PC-3 (cell line): ENCODE data around the gene LTBP1. TPM values are rescaled to one million over a fixed set of nuclear protein-coding genes. Genes with fewer than 3 reads are reported as not detected.
A peak's percentile ranks its signal among the peaks of the same experiment; 100 is the strongest.

ENCODE experiments used
- ATAC-seq: fragments of 200-7000 bp; cut with Tn5 transposase; 2 replicates; pipeline ENCODE4 v1.9.1; 2020; ENCODE audit warnings: mild to moderate bottlenecking, moderate library complexity
- BruUV-seq: library from RNA; stranded (reverse); fragments of 400-500 nt; replicated peaks from 2 replicates; lab custom pipeline; 2021; lab: Mats Ljungman, UMichigan
- CTCF ChIA-PET: fragments of 300-600 bp; sonication (Branson Sonifier 250); formaldehyde crosslinking; loops from one replicate; lab custom pipeline; 2022; ENCODE audit warnings: antibody characterized with exemption; lab: Charles Lee
- POLR2A ChIA-PET: fragments of 300-600 bp; sonication (Branson Sonifier 250); formaldehyde crosslinking; loops from one replicate; lab custom pipeline; 2022; ENCODE audit warnings: antibody characterized with exemption; ENCODE audit not compliant: unreplicated experiment; lab: Charles Lee
- DNase-seq: peaks from one replicate; pipeline ENCODE4 v3.0.0-alpha.2; 2015
- H2AFZ ChIP-seq: fragments of 300-600 bp; sonication (generic); 2 replicates; pipeline ENCODE4 v1.6.0; 2016; ENCODE audit warnings: antibody characterized with exemption, low read length
- H3F3A ChIP-seq: fragments of 300-600 bp; sonication (generic); one replicate; pipeline ENCODE4 v1.6.0; 2017; ENCODE audit warnings: antibody characterized with exemption, low read length, control low read depth, mild to moderate bottlenecking; ENCODE audit not compliant: unreplicated experiment
- H3K27ac ChIP-seq: fragments of 300-600 bp; sonication (generic); 2 replicates; pipeline ENCODE4 v1.5.1; 2016; ENCODE audit warnings: mild to moderate bottlenecking, low read length
- H3K27me3 ChIP-seq: fragments of 300-600 bp; sonication (generic); 2 replicates; pipeline ENCODE4 v1.6.1; 2016; ENCODE audit warnings: low read length, mixed read lengths
- H3K36me3 ChIP-seq: fragments of 300-600 bp; sonication (generic); 2 replicates; pipeline ENCODE4 v1.6.1; 2016; ENCODE audit warnings: low read depth, mixed run types, low read length, mixed read lengths
- H3K4me1 ChIP-seq: fragments of 300-600 bp; sonication (generic); 2 replicates; pipeline ENCODE4 v1.5.1; 2016; ENCODE audit warnings: low read length; ENCODE audit not compliant: insufficient read depth
- H3K4me2 ChIP-seq: fragments of 300-600 bp; sonication (generic); 2 replicates; pipeline ENCODE4 v1.6.0; 2016; ENCODE audit warnings: low read length
- H3K4me3 ChIP-seq: fragments of 300-600 bp; sonication (generic); 2 replicates; pipeline ENCODE4 v1.5.1; 2016; ENCODE audit warnings: mild to moderate bottlenecking, low read length, mixed read lengths
- H3K79me2 ChIP-seq: fragments of 300-600 bp; sonication (generic); 2 replicates; pipeline ENCODE4 v1.6.1; 2017; ENCODE audit warnings: low read length, mixed read lengths
- H3K9ac ChIP-seq: fragments of 300-600 bp; sonication (generic); 2 replicates; pipeline ENCODE4 v1.6.0; 2016; ENCODE audit warnings: mild to moderate bottlenecking, low read length
- H3K9me2 ChIP-seq: fragments of 300-600 bp; sonication (generic); replicated peaks from 2 replicates; pipeline ENCODE4 v1.6.1; 2016; ENCODE audit warnings: mixed run types, low read length, mixed read lengths
- H3K9me3 ChIP-seq: fragments of 300-600 bp; sonication (generic); 2 replicates; pipeline ENCODE4 v1.6.1; 2016; ENCODE audit warnings: low read length, mixed read lengths
- H4K20me1 ChIP-seq: fragments of 300-600 bp; sonication (generic); 2 replicates; pipeline ENCODE4 v1.6.1; 2016; ENCODE audit warnings: low read length, mixed read lengths
- EZH2 ChIP-seq: fragments of 300-600 bp; sonication (generic); IDR thresholded peaks from one replicate; pipeline ENCODE4 v1.6.1; 2017; ENCODE audit warnings: antibody characterized with exemption, mild to moderate bottlenecking, low read length; ENCODE audit not compliant: unreplicated experiment
- EZH2phosphoT487 ChIP-seq: fragments of 300-600 bp; sonication (generic); IDR thresholded peaks from 2 replicates; pipeline ENCODE4 v1.6.1; 2018; ENCODE audit warnings: mild to moderate bottlenecking, antibody characterized with exemption, low read length, borderline replicate concordance
- intact Hi-C: fragments of 100-400 bp; cut with micrococcal nuclease; formaldehyde crosslinking; loops from 2 replicates; pipeline ENCODE4 v1.9.0; 2023
- total RNA-seq: library from RNA; depleted of rRNA; stranded (reverse); fragments of >200 nt; gene quantifications from 2 replicates; pipeline ENCODE4 v1.2.3, GENCODE V29; 2014
- TF ChIP-seq, protein P1 (sequence below): fragments of 300-600 bp; sonication (generic); conservative IDR thresholded peaks from 2 replicates; pipeline ENCODE4 v1.5.1; 2017; ENCODE audit warnings: antibody characterized with exemption, low read depth, mild to moderate bottlenecking, low read length

The LTBP1 gene
- total RNA-seq, 1 experiment from 2014 or later: 45.9 TPM

DNA sequence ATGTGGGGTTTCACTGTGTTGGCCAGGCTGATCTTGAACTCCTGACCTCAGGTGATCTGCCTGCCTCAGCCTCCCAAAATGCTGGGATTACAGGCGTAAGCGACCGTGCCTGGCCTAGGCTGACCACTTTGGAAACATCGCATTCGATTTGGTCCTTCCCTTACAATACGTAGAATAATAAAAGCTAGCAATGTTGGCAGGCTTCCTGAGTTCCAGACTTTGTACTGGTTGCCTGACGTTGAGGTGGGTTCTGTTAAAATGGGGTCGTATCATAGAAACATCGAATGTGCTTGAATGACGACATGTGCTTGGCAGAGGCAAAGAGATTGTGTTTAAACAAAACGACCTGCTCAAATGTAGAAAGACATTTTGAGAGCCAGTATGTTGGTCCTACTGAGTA, 56.1 kb downstream of the LTBP1 start:
- H3K9me2 ChIP-seq: no peaks in the 10 kb centered on the region
- ATAC-seq (no peak), DNase-seq (no peak)
- no TSS peak for BruUV-seq
- no peak overlapping the region for H3K9ac ChIP-seq
- H3K27ac ChIP-seq: no peak overlapping the region
- intact Hi-C loops: no loop called here
- H3K4me2 ChIP-seq: no peak overlapping the region
- CTCF ChIA-PET: no interaction called here
- peaks cover 13% of the 10 kb centered on the region for H3K4me1 ChIP-seq
- no peaks in the 10 kb centered on the region for H3K36me3 ChIP-seq
- H3K27me3 ChIP-seq: no peaks in the 10 kb centered on the region
- H2AFZ ChIP-seq: no peak overlapping the region
- POLR2A ChIA-PET: no interaction called here
- no peaks in the 10 kb centered on the region for H3F3A ChIP-seq
- no peak for TF ChIP-seq EZH2
- TF ChIP-seq, protein P1, sequence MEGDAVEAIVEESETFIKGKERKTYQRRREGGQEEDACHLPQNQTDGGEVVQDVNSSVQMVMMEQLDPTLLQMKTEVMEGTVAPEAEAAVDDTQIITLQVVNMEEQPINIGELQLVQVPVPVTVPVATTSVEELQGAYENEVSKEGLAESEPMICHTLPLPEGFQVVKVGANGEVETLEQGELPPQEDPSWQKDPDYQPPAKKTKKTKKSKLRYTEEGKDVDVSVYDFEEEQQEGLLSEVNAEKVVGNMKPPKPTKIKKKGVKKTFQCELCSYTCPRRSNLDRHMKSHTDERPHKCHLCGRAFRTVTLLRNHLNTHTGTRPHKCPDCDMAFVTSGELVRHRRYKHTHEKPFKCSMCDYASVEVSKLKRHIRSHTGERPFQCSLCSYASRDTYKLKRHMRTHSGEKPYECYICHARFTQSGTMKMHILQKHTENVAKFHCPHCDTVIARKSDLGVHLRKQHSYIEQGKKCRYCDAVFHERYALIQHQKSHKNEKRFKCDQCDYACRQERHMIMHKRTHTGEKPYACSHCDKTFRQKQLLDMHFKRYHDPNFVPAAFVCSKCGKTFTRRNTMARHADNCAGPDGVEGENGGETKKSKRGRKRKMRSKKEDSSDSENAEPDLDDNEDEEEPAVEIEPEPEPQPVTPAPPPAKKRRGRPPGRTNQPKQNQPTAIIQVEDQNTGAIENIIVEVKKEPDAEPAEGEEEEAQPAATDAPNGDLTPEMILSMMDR: no peak
- no peak for TF ChIP-seq EZH2phosphoT487
- H3K79me2 ChIP-seq: no peaks in the 10 kb centered on the region
- no peak overlapping the region for H3K4me3 ChIP-seq
- H3K9me3 ChIP-seq: no peaks in the 10 kb centered on the region
- no peaks in the 10 kb centered on the region for H4K20me1 ChIP-seq

DNA sequence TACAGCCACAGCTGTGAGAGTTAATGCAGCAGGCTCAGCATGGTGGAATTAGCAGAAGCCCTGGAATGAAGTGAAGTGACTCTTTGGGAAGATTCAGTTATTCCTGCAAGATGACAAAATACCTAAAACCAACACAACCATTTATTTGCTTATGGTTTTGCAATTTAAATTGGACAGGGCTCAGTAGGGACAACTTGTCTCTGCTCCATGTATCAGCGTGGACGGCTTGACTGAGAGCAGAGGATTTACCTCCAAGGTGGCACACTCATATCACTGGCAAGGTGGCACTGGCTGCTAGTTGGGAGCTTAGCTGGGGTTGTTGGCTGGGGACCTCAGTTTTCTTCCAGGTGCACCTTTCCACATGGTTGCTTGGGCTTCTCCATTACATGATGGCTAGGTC, 58.3 kb downstream of the LTBP1 start:
- H3K27ac ChIP-seq: no peak overlapping the region
- ATAC-seq (no peak), DNase-seq (no peak)
- no peaks in the 10 kb centered on the region for H3K79me2 ChIP-seq
- H3K9ac ChIP-seq: no peak overlapping the region
- ChIA-PET CTCF (no interaction called here), POLR2A (no interaction called here)
- no peaks in the 10 kb centered on the region for H3K36me3 ChIP-seq
- no peak overlapping the region for H3K4me2 ChIP-seq
- H3K27me3 ChIP-seq: no peaks in the 10 kb centered on the region
- no peak overlapping the region for H3K4me3 ChIP-seq
- H3K9me3 ChIP-seq: no peaks in the 10 kb centered on the region
- H3F3A ChIP-seq: no peaks in the 10 kb centered on the region
- BruUV-seq: no TSS peak
- no peaks in the 10 kb centered on the region for H4K20me1 ChIP-seq
- intact Hi-C loops: no loop called here
- peaks cover 13% of the 10 kb centered on the region for H3K4me1 ChIP-seq
- no peak overlapping the region for H2AFZ ChIP-seq
- H3K9me2 ChIP-seq: no peaks in the 10 kb centered on the region
- TF ChIP-seq EZH2 (no peak), EZH2phosphoT487 (no peak)
- TF ChIP-seq, protein P1: no peak

DNA sequence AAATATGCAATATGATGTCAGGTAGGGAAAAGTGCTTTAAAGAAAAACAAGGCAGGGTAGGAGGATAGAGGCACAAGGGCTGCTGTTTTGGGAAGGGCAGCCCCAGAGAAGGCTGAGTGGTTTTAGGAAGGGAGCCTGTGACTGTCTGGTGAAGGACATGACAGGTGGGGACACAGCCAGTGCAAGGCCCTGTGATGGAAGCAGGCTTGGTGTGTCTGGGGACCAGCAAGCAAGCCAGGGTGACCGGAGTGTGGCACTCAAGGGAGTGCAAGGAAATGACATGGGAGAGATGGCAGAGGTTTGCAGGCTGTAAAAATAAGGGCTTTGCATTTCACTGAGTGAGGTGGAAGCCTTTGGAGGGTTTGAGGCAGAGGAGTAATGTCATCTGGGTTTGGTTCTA, 62.0 kb downstream of the LTBP1 start:
- intact Hi-C loops: no loop called here
- Histone ChIP-seq H4K20me1 (no peaks in the 10 kb centered on the region), H3K9ac (no peak overlapping the region), H3K4me2 (no peak overlapping the region), H3K4me3 (no peak overlapping the region), H3F3A (no peaks in the 10 kb centered on the region), H3K79me2 (no peaks in the 10 kb centered on the region), H3K4me1 (peaks cover 31% of the 10 kb centered on the region), H3K27ac (no peak overlapping the region), H3K27me3 (no peaks in the 10 kb centered on the region), H3K9me2 (no peaks in the 10 kb centered on the region), H3K9me3 (no peaks in the 10 kb centered on the region), H2AFZ (no peak overlapping the region), H3K36me3 (no peaks in the 10 kb centered on the region)
- TF ChIP-seq, protein P1: no peak
- TF ChIP-seq EZH2phosphoT487 (no peak), EZH2 (no peak)
- ChIA-PET POLR2A (no interaction called here), CTCF (no interaction called here)
- no TSS peak for BruUV-seq
- ATAC-seq (0 out of 2 replicates have a peak, but pooled peaks have one; percentile 4), DNase-seq (no peak)
